Measurements from ENCODE around the gene POLR3E.

POLR3E gene

DNA sequence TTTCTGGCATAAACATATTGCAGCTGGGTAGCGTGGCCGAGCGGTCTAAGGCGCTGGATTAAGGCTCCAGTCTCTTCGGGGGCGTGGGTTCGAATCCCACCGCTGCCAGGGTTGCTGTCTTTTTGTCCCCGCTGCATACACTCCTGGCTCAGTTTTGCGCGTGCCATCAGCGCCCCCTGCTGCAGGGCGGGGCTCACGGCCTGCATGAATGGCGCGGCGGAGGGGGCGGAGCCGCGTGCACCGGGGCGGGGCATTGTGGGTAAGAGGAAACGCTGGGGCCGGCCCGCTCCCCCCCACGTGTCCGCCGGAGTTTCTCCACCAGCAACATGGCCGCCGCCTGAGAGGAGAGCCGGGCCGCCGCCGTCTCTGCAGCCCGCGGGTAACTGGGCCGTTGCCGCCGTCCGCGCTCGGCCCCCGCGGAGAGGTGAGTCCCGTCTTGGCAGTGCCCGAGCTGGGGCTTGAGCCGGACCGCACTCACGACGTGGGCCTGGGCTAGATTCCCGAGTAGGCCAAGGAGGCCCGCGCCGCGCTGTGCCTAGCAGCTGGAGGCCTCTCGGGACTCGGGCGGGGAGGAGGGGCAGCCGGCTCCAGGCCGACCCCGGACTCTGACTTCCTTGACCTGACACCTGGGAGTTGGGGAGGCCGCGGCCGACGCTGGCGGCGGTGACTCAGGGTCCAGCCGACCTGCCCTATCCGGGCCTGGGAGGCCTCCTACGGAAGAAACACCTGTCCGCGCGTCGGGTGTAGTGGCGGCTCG lies at the start of gene POLR3E:
Gene POLR3E, plus strand, starts transcription at position 296 of the 757 bp plus-strand sequence. CDS start 5,560 bp downstream, outside the sequence.
- FAIRE-seq: no peak
- peak; percentile 95 for DNase-seq (ENCODE audit: low spot score)

DNA sequence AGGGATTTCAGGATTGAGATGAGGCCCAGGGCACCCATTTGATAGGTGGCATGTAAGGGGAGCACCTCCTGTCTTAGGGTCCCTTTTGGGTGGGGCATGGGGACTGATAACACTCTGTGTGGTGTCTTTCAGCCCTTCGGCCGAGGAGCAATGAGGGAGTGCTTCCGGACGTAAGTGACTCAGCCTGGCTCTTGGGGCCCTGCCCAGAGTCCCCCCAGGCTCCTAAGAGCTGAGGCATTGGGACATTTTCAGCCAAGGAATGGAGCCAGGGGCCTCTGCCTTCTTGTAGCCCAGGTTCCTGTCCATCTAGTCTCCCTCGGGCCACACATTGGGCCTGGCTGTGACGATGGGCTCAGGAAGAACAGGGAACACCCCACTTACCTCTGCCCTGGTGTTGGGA lies 46.7 kb upstream of the POLR3E start:
- FAIRE-seq (no peak), DNase-seq (ENCODE audit: low spot score) (no peak)

GRCh38 chr16:22252317-22252716 lies 44.9 kb upstream of the POLR3E start:
- FAIRE-seq: no peak
- no peak for DNase-seq (ENCODE audit: low spot score)

DNA sequence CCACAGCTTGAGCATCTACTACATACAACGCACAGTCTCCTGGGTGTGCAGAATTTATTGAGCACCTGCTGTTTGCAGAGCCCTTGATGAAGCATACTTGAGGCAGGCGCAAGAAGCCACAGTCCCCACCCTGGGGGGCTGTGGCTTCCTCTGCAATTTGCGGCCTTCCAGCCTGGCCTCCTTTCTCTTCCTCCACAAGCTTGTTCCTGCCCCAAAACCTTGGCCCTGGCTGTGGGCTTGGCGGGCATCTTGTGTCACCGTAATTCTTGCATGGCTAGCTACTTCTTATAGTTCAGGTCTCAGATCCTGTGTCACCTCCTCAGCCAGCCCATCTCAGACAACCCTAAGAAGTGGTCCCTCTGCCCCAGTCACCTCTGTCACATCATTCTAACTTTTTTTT lies 43.9 kb upstream of the POLR3E start:
- DNase-seq (ENCODE audit: low spot score): no peak
- no peak for FAIRE-seq

DNA sequence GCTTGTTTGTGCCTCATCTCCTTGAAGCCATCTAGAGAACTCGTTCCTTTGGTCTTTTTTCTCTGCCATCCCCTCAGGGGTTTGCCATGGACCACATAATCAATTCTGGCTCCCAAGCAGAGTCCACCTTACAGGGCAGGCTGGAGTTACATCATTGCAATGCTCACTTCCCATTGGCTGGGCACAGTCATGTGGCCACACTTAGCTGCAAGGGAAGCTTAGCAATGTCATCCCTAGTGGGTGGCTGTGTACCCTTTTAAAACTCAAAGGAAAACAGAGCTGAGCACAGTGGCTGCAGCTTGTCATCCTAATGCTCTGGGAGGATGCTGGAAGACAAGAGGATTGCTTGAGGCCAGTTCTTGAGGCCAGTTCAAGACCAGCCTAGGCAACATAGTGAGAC lies 41.9 kb upstream of the POLR3E start:
- no peak for FAIRE-seq
- DNase-seq (ENCODE audit: low spot score): no peak

DNA sequence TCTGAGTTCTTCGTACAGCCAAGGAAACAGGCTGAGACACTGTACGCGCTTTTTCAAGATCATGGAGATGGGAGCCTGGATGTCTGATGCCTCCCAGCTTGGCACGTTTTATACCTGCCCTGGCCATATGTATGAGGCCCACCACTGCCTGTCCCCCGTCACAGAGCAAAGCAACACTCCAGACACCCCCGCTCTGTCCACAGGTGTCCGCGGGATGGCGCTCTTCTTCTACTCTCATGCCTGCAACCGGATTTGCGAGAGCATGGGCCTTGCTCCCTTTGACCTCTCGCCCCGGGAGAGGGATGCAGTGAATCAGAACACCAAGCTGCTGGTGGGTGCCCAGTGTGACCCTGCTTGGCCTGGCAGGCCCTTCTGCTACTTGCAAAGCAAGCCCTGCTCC lies 39.8 kb upstream of the POLR3E start:
- FAIRE-seq: no peak
- no peak for DNase-seq (ENCODE audit: low spot score)

GRCh38 chr16:22260490-22260889 lies 36.7 kb upstream of the POLR3E start:
- DNase-seq (ENCODE audit: low spot score) (no peak), FAIRE-seq (no peak)

GRCh38 chr16:22262460-22262859 lies 34.7 kb upstream of the POLR3E start:
- FAIRE-seq: no peak

DNA sequence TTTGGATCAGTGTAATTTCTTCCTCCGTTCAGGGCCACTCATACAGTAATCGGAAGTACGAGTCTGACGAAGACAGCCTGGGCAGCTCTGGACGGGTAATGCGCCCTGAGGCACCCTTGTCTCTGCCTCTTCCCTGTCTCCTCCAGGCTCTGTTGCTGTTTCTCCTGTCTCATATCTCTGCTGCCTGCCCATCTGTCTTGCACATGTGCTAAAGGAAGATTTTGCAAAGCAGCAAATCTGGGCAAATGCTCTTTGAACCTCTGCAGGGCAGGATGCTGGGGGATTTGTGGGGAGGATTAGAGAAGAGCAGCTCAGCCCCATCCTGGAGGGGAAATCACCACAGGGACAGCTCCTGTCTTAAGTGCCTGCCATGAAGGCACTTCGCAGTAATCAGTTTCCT lies 32.4 kb upstream of the POLR3E start:
- no peak for DNase-seq (ENCODE audit: low spot score)
- FAIRE-seq: no peak

More at GRCh38 chr16:22262460-22262859, 34.7 kb upstream of the POLR3E start:
- DNase-seq (ENCODE audit: low spot score): no peak

GRCh38 chr16:22265351-22265750 lies 31.9 kb upstream of the POLR3E start:
- DNase-seq (ENCODE audit: low spot score) (no peak), FAIRE-seq (no peak)

GRCh38 chr16:22266546-22266945 lies 30.7 kb upstream of the POLR3E start:
- FAIRE-seq (no peak), DNase-seq (ENCODE audit: low spot score) (no peak)

- no peak for FAIRE-seq
Measured at GRCh38 chr16:22267764-22268163, 29.4 kb upstream of the POLR3E start.

DNA sequence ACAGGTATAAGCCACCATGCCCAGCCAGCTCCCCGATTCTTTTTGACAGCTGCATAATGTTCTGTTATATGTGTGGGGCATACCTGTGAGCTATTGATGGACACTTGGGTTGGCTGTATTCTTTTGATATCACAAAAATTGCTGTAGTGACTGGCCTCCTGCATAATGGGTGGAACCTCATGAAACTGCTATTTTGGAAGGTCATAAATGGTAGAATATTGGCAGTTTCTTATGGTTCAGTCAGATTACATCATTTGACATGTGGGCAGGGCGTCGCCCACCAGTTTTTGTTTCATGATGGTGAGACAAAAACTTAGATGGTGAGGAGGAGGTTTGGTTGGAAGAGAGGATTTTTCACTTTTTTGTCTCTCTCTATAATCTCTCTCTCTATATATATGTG lies 26.7 kb upstream of the POLR3E start:
- DNase-seq (ENCODE audit: low spot score) (no peak), FAIRE-seq (no peak)

More at GRCh38 chr16:22267764-22268163, 29.4 kb upstream of the POLR3E start:
- DNase-seq (ENCODE audit: low spot score): no peak

- FAIRE-seq (no peak), DNase-seq (ENCODE audit: low spot score) (no peak)
Measured at GRCh38 chr16:22272870-22273650, 24.1 kb upstream of the POLR3E start.

DNA sequence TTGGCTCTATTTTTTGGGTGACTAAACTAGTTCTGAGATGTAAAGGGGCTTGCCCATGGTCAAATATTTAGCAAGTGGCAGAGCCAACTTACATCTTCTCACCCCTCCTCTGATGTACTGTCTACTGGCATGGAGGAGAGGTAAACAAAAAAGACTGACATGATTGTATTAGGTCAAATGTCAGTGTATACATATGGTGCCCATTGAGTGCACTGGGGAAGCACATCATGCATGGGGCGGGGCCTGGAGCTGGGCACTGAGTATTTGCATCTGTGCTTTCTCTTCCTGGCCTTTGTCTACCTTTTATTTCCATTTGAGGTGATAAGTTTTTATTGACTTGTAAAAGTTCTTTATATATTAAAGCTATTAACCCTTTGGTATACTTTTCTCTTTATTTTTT lies 22.3 kb upstream of the POLR3E start:
- DNase-seq (ENCODE audit: low spot score) (no peak), FAIRE-seq (no peak)

GRCh38 chr16:22278441-22279230 lies 18.6 kb upstream of the POLR3E start:
- no peak for FAIRE-seq
- no peak for DNase-seq (ENCODE audit: low spot score)

DNA sequence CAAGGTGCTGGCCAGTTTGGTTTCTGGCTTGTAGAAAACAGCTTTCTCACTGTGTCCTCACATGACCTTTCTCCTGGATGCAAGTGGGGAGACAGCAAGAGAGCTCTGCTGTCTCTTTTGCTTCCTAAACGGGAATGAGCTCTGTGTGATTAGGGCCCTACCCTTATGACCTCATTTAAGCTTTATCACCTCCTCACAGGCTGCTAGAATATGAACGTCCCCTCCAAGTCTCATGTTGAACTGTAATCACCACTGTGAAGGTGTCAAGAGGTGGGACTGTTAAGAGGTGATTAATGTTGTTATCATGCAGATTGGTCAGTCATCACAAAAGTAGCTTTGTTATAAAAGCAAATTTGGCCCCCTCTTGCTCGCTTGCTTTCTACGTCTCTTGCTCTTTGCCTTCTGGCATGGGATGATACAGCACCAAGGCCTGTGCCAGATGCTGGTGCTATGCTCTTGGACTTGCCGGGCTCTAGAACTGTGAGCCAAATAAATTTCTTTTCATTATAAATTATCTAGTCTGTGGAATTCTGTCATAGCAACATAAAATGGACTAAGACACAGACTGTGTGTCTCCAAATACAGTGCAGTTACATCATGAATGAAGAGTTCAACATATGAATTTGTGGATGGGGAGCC lies 14.8 kb upstream of the POLR3E start:
- FAIRE-seq: no peak

DNA sequence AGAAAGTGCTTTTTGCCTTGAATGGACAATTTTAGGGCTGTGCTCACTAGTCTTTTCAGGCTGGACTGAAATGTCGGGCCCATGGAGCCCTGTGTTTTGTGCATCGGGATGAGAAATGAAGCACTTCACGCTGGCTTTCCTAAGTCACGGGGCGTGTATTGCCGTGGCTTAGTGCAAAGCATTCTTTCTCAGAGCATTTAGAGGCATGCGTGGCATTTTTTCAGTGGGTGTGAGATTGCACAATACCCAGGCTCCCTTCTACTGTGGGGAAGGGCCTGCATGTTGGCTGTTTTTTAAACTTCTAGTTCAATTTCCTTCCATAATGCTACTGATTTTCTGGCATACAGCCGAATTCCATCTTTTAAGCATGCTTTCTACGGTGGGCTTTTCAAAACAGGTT lies 12.6 kb upstream of the POLR3E start:
- FAIRE-seq (no peak), DNase-seq (ENCODE audit: low spot score) (no peak)

More for the DNA sequence above, 14.8 kb upstream of the POLR3E start:
- no peak for DNase-seq (ENCODE audit: low spot score)

DNA sequence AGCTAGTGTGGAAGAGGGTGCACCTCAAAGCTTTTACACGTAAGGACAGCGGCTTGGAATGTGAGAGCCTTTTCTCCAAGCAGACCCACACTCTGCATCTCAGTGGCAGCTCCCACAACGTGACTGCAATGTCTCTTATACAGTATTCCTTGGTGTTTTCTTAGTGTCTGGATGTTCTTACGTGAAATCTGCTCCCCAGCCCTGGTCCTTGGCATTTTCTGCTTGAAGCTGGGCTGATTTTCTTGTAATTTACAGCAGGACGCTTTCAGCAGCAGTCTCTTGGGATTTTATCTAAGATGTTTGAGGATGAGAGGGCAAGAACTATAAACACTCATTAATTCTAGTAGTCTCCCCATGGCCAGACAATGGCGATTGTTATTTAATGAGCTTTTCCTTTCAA lies 12.1 kb upstream of the POLR3E start:
- FAIRE-seq: no peak
- no peak for DNase-seq (ENCODE audit: low spot score)

DNA sequence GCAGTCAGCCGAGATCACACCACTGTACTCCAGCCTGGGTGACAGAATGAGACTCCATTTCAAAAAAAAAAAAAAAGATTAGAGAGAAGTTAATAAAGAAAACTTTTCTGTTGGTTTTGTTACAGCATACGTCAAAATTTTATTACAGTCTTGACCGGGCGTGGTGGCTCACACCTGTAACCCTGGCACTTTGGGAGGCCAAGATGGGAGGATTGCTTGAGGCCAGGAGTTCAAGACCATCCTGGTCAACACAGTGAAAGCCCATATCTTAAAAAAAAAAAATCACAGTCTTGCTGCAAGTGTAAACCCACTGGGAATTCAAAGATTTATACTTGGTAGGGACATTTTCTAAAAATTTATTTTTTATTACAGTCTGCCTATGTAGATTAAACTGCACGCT lies 6.2 kb upstream of the POLR3E start:
- FAIRE-seq: no peak
- no peak for DNase-seq (ENCODE audit: low spot score)

DNA sequence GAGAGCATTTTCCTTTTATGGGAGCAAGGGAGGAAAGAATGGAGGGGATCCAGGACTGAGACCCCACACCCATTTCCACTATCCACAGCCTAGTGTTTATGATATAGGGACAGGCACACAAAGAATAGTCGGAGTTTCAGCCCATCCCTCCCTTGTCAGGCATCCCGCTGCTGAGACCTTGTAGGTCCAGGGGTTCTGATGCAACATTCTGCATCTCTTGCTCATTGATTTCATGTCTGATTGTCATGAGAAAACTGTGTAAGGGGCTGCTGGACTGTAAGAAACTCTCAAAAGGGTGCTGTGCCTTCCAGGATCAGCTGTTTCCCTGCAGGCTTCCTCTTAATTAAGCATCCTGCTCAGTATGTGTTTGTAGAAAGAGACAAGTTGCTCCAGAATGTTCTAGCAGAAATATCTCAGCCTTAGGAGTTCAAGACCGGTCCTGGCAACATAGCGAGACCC lies 5.3 kb upstream of the POLR3E start:
- FAIRE-seq (no peak), DNase-seq (ENCODE audit: low spot score) (no peak)
